ENCODE measurements around the gene HENMT1. TPM values are rescaled to one million over a fixed set of nuclear protein-coding genes. Genes with fewer than 3 reads are reported as not detected.
"Not testable (repeated sequence)": the region's sequence is repeated elsewhere in the genome, so short reads cannot be mapped to it uniquely, and the experiment has no call there.

The HENMT1 gene
- total RNA-seq, 2 donors from 2014 or later, result 14.3 to 14.5 TPM

DNA sequence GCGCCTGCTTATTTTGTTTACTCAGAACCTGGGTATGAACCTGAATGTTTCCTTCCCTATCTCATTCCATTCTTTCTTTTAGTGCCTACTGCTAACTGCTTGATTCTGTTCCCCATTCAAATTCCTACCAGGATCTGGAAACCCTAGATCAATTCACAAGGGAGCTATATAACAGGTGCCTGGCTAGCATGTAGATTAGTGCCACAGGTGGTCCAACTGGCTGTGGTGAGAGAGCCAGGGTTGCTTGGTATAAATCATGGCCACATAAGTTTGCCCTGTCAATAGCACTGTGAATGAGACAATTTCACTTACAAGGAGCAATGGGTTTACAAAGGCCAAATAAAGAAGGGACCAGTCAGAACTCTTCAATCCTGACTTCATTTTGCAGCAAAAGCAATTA is 24.6 kb upstream of the HENMT1 start:
- ATAC-seq, result no peak
- no peaks in the 10 kb centered on the region for H3K9me3 Mint-ChIP-seq
- H3K36me3 Mint-ChIP-seq, result no peaks in the 10 kb centered on the region
- no peak for DNase-seq (ENCODE audit: low spot score in 2 of 2)
- no peak overlapping the region for H3K27ac Mint-ChIP-seq

GRCh38 chr1:108681701-108682100 is 20.8 kb upstream of the HENMT1 start:
- not testable (repeated sequence) for DNase-seq (ENCODE audit: low spot score in 2 of 2); H3K27ac Mint-ChIP-seq; H3K36me3 Mint-ChIP-seq; ATAC-seq; H3K9me3 Mint-ChIP-seq

DNA sequence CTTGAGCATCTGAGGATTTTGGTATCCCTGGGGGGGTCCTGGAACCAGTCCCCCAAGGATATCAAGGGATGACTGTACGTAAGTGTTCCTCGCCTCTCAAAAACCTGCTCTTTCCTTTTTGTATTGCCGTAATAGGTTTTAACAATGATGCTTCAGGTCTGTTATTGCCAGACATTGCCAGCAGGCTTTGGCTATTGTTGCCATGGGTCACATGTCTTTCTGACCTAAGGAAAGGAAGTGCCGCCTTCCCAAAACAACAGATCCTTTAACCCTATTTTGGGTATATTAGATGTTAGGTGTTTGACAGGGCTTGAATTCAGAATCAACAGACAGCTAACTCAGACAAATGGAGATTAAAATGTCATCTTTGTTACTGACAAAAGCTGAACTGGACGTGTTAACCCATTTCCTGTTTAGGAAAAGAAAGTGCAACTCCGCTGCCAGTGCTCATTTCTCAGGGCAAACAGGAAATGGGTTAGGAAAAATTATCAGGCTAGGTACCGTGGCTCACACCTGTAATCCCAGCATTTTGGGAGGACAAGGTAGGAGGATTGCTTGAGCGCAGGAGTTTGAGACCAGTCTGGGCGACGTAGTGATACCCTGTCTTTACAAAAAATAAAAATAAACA is 18.8 kb upstream of the HENMT1 start:
- Mint-ChIP-seq H3K36me3 (no peaks in the 10 kb centered on the region), H3K9me3 (no peaks in the 10 kb centered on the region), H3K27ac (peak overlapping the region in 1 of 2 donors; percentile 76)
- DNase-seq (ENCODE audit: low spot score in 2 of 2) (no peak), ATAC-seq (peak in 1 of 2 donors; percentile 57)

GRCh38 chr1:108678706-108679105 is 17.8 kb upstream of the HENMT1 start:
- no peak for DNase-seq (ENCODE audit: low spot score in 2 of 2)
- no peak for ATAC-seq
- no peak overlapping the region for H3K27ac Mint-ChIP-seq
- no peaks in the 10 kb centered on the region for H3K9me3 Mint-ChIP-seq
- no peaks in the 10 kb centered on the region for H3K36me3 Mint-ChIP-seq

GRCh38 chr1:108671143-108671542 is 10.2 kb upstream of the HENMT1 start:
- no peak for DNase-seq (ENCODE audit: low spot score in 2 of 2)
- no peak for ATAC-seq
- H3K27ac Mint-ChIP-seq, result no peak overlapping the region
- peaks cover 0 to 4% of the 10 kb centered on the region in 2 donors for H3K9me3 Mint-ChIP-seq
- no peaks in the 10 kb centered on the region for H3K36me3 Mint-ChIP-seq

GRCh38 chr1:108670131-108670773 is 9.4 kb upstream of the HENMT1 start:
- Mint-ChIP-seq H3K27ac (peak overlapping the region; percentile 62 to 70), H3K9me3 (peaks cover 0 to 4% of the 10 kb centered on the region in 2 donors), H3K36me3 (no peaks in the 10 kb centered on the region)
- DNase-seq (ENCODE audit: low spot score in 2 of 2) (no peak), ATAC-seq (peak; percentile 5 to 16)

- no peaks in the 10 kb centered on the region for H3K36me3 Mint-ChIP-seq
- peaks cover 0 to 4% of the 10 kb centered on the region in 2 donors for H3K9me3 Mint-ChIP-seq
- peak; percentile 34 to 51 for ATAC-seq
- DNase-seq (ENCODE audit: low spot score in 2 of 2), result no peak
- peak overlapping the region; percentile 62 to 70 for H3K27ac Mint-ChIP-seq
Measured at GRCh38 chr1:108669679-108670078, 8.8 kb upstream of the HENMT1 start.

DNA sequence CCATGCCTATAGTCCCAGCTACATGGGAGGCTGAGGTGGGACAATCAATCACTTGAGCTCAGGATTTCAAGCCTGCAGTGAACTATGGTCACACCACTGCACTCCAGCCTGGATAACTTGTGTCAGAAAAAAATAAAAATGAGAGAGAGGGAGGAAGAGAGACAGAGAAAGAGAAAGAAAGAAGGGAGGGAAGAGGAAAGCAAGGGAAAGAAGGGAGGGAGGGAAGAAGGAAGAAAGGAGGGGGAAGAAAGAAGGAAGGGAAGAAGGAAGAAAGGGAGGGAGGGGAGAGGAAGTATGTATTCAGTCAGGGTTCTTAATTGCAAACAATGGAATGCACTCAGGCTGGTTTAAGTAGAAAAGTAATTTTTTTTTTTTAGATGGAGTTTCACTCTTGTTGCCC is 7.9 kb upstream of the HENMT1 start:
- H3K27ac Mint-ChIP-seq, result peak overlapping the region in 1 of 2 donors; percentile 27
- DNase-seq (ENCODE audit: low spot score in 2 of 2) (no peak), ATAC-seq (no peak)
- H3K9me3 Mint-ChIP-seq, result peaks cover 0 to 4% of the 10 kb centered on the region in 2 donors
- no peaks in the 10 kb centered on the region for H3K36me3 Mint-ChIP-seq

DNA sequence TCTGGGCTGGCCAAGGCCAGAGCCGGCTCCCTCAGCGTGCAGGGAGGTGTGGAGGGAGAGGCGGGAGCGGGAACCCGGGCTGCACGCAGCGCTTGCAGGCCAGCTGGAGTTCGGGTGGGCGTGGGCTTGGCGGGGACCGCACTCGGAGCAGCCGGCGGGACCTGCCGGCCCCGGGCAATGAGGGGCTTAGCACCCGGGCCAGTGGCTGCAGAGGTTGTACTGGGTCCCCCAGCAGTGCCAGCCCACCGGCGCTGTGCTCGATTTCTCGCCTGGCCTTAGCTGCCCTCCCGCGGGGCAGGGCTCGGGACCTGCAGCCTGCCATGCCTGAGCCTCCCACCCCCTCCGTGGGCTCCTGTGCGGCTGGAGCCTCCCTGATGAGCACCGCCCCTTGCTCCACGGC is 6.5 kb upstream of the HENMT1 start:
- DNase-seq (ENCODE audit: low spot score in 2 of 2); H3K9me3 Mint-ChIP-seq; H3K36me3 Mint-ChIP-seq; ATAC-seq; H3K27ac Mint-ChIP-seq: not testable (repeated sequence)

GRCh38 chr1:108665771-108666170 is 4.9 kb upstream of the HENMT1 start:
- peaks cover 0 to 4% of the 10 kb centered on the region in 2 donors for H3K9me3 Mint-ChIP-seq

DNA sequence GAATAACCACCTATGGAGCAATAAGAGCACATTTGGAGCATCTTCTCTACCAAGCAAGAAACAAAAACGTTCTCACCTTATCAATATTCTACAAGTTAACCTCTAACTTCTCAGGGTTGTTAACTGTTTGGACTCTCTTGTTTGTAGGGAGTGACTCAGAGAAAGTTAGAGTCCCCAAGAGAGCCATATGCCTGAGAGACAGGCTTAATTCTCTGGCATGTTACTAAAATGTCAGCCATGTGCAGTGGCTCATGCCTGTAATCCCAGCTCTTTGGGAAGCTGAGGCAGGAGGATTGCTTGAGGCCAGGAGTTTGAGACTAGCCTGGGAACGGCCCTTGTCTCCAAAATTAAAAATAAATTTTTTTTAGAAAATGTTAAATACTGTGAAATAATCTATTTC is 4.2 kb upstream of the HENMT1 start:
- H3K9me3 Mint-ChIP-seq, result peaks cover 0 to 4% of the 10 kb centered on the region in 2 donors
- DNase-seq (ENCODE audit: low spot score in 2 of 2) (no peak), ATAC-seq (no peak)
- no peaks in the 10 kb centered on the region for H3K36me3 Mint-ChIP-seq
- H3K27ac Mint-ChIP-seq, result peak overlapping the region in 1 of 2 donors; percentile 54

More at GRCh38 chr1:108665771-108666170, 4.9 kb upstream of the HENMT1 start:
- DNase-seq (ENCODE audit: low spot score in 2 of 2) (no peak), ATAC-seq (no peak)
- Mint-ChIP-seq H3K27ac (no peak overlapping the region), H3K36me3 (no peaks in the 10 kb centered on the region)

DNA sequence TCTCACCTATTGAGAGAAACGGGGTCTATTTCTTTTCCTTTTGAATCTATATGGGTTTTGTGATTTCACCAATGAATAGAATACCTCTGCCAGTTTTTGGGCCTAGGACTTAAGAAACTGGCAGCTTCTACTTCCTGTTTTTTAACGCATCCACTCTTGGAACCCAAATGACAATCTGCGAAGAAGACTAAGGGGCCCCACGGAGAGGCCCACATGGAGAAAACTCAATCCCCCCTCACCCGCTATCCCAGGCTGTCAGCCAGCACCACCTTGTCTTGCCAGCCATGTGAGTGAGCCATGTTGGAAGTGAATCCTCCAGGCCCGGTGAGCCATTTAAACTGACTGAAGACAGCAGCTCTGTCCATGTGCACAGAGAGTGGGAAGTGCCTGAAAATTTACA is 3.6 kb upstream of the HENMT1 start:
- H3K27ac Mint-ChIP-seq, result peak overlapping the region in 1 of 2 donors; percentile 54
- H3K9me3 Mint-ChIP-seq, result peaks cover 0 to 4% of the 10 kb centered on the region in 2 donors
- DNase-seq (ENCODE audit: low spot score in 2 of 2) (no peak), ATAC-seq (no peak)
- no peaks in the 10 kb centered on the region for H3K36me3 Mint-ChIP-seq

- no peak for ATAC-seq
- no peak overlapping the region for H3K27ac Mint-ChIP-seq
- no peak for DNase-seq (ENCODE audit: low spot score in 2 of 2)
- no peaks in the 10 kb centered on the region for H3K36me3 Mint-ChIP-seq
- H3K9me3 Mint-ChIP-seq, result peaks cover 0 to 4% of the 10 kb centered on the region in 2 donors
Measured at GRCh38 chr1:108663074-108663473, 2.2 kb upstream of the HENMT1 start.

GRCh38 chr1:108657356-108658080 is 3.4 kb downstream of the HENMT1 start:
- peak; percentile 24 to 28 for ATAC-seq
- no peak for DNase-seq (ENCODE audit: low spot score in 2 of 2)
- Mint-ChIP-seq H3K36me3 (peaks cover 0 to 13% of the 10 kb centered on the region in 2 donors), H3K9me3 (no peaks in the 10 kb centered on the region), H3K27ac (peak overlapping the region in 1 of 2 donors; percentile 19)

- ATAC-seq, result no peak
- no peak for DNase-seq (ENCODE audit: low spot score in 2 of 2)
- Mint-ChIP-seq H3K27ac (peak overlapping the region in 1 of 2 donors; percentile 69), H3K36me3 (peaks cover 12 to 30% of the 10 kb centered on the region in 2 donors), H3K9me3 (no peaks in the 10 kb centered on the region)
Measured at GRCh38 chr1:108653431-108654105, 7.3 kb downstream of the HENMT1 start.

DNA sequence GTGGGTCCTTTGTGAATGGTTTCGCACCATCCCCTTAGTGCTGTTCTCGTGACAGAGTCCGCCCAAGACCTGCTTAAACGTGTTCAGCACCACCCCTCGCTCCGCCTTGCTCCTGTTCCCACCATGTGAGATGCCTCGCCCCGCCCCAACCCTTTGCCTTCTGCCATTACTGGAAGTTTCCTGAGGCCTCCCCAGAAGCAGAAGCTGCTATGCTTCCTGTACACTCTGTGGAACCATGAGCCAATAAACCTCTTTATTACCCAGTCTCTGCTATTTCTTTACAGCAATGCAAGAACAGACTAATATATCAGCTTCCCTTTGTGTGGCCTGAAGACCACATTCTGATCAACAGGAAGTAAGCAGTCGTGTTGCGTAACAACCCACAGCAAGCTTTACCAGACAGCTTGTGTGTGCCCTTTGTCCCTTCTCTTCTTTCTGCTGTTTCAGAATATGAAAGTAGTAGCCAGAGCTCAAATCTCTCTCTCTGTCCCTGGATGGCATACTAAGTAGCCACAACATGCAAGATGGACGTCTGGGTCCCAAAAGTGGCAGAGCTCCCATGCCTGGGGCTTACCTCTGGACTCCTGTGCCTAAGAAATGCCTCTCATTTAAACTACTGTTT is 14.1 kb downstream of the HENMT1 start:
- H3K36me3 Mint-ChIP-seq, result peaks cover 34 to 35% of the 10 kb centered on the region in 2 donors
- ATAC-seq (peak; percentile 37 to 67), DNase-seq (ENCODE audit: low spot score in 2 of 2) (peak in 1 of 2 donors; percentile 51)
- H3K9me3 Mint-ChIP-seq, result peaks cover 0 to 5% of the 10 kb centered on the region in 2 donors
- peak overlapping the region; percentile 77 to 85 for H3K27ac Mint-ChIP-seq
